Astrocyte (in vitro differentiated cells and primary cell): ENCODE results near the gene TP73. TPM values are rescaled to one million over a fixed set of nuclear protein-coding genes. Genes with fewer than 3 reads are reported as not detected.

ENCODE experiments used
- DNase-seq: peaks from one replicate; pipeline ENCODE4 v3.0.0-alpha.2; 2010; ENCODE audit warnings: low read depth
- FAIRE-seq: peaks from 2 replicates; lab custom pipeline; 2011; peaks lifted over from hg19 to GRCh38; lab: Jason Lieb, UNC
- H2AFZ ChIP-seq: 2 replicates; pipeline ENCODE4 v1.6.0; 2012; ENCODE audit warnings: low read depth, low read length, inconsistent platforms
- H3K27ac ChIP-seq: 2 replicates; pipeline ENCODE4 v1.5.1; 2011; ENCODE audit warnings: low read depth, low read length, inconsistent platforms
- H3K27me3 ChIP-seq: 2 replicates; pipeline ENCODE4 v1.6.0; 2011; ENCODE audit warnings: low read length, inconsistent platforms; ENCODE audit not compliant: insufficient read depth
- H3K36me3 ChIP-seq: 2 replicates; pipeline ENCODE4 v1.5.1; 2011; ENCODE audit warnings: low read length, inconsistent platforms; ENCODE audit not compliant: insufficient read depth
- H3K4me1 ChIP-seq: 2 replicates; pipeline ENCODE4 v1.5.1; 2011; ENCODE audit warnings: low read length, inconsistent platforms; ENCODE audit not compliant: insufficient read depth
- H3K4me2 ChIP-seq: 2 replicates; pipeline ENCODE4 v1.6.0; 2012; ENCODE audit warnings: low read length, inconsistent platforms
- H3K4me3 ChIP-seq: 2 replicates; pipeline ENCODE4 v1.5.1; 2011; ENCODE audit warnings: low read depth, mild to moderate bottlenecking, low read length, inconsistent platforms; ENCODE audit not compliant: insufficient read depth
- H3K79me2 ChIP-seq: 2 replicates; pipeline ENCODE4 v1.6.0; 2012; ENCODE audit warnings: mild to moderate bottlenecking, low read length, inconsistent platforms; ENCODE audit not compliant: insufficient read depth
- H3K9ac ChIP-seq: 2 replicates; pipeline ENCODE4 v1.6.0; 2012; ENCODE audit warnings: mild to moderate bottlenecking, low read length, inconsistent platforms
- H3K9me3 ChIP-seq: 2 replicates; pipeline ENCODE4 v1.5.1; 2012; ENCODE audit warnings: low read depth, mild to moderate bottlenecking, low read length, inconsistent platforms; ENCODE audit not compliant: insufficient read depth
- H4K20me1 ChIP-seq: 2 replicates; pipeline ENCODE4 v1.6.0; 2012; ENCODE audit warnings: low read length, inconsistent platforms; ENCODE audit not compliant: insufficient read depth
- H3K27ac Mint-ChIP-seq: one replicate; pipeline ENCODE4 v1.8.0; 2021; ENCODE audit warnings: mild to moderate bottlenecking, mixed read lengths; ENCODE audit not compliant: unreplicated experiment
- H3K27me3 Mint-ChIP-seq: one replicate; pipeline ENCODE4 v1.8.0; 2021; ENCODE audit warnings: low read depth, mixed read lengths; ENCODE audit not compliant: unreplicated experiment
- H3K36me3 Mint-ChIP-seq: one replicate; pipeline ENCODE4 v1.8.0; 2021; ENCODE audit warnings: low read depth, mixed read lengths; ENCODE audit not compliant: unreplicated experiment
- H3K4me1 Mint-ChIP-seq: one replicate; pipeline ENCODE4 v1.8.0; 2021; ENCODE audit warnings: low read depth, mixed read lengths; ENCODE audit not compliant: unreplicated experiment
- H3K4me3 Mint-ChIP-seq: one replicate; pipeline ENCODE4 v1.8.0; 2021; ENCODE audit warnings: mild to moderate bottlenecking, moderate library complexity, mixed read lengths; ENCODE audit not compliant: unreplicated experiment
- H3K9me3 Mint-ChIP-seq: one replicate; pipeline ENCODE4 v1.8.0; 2021; ENCODE audit warnings: mild to moderate bottlenecking, mixed read lengths; ENCODE audit not compliant: unreplicated experiment
- CTCF ChIP-seq: IDR thresholded peaks from 2 replicates; pipeline ENCODE4 v1.5.1; 2011; ENCODE audit warnings: low read depth, mild to moderate bottlenecking, inconsistent platforms, low read length, moderate library complexity; ENCODE audit not compliant: insufficient read depth
- EZH2 ChIP-seq: IDR thresholded peaks from 2 replicates; pipeline ENCODE4 v1.6.1; 2012; ENCODE audit warnings: mild to moderate bottlenecking, low read length, inconsistent platforms; ENCODE audit not compliant: insufficient read depth
- total RNA-seq: library from RNA; stranded (reverse); gene quantifications from 2 replicates; pipeline ENCODE4 v1.2.1, GENCODE V29; 2021

Gene TP73
- total RNA-seq, 1 donor from 2014 or later, result 0.18 TPM

- no peak overlapping the region for H3K4me3 Mint-ChIP-seq
- H2AFZ ChIP-seq, result no peak overlapping the region
- no peaks in the 10 kb centered on the region for H3K9me3 ChIP-seq
Observed at GRCh38 chr1:3733094-3733882, 81.0 kb downstream of the TP73 start.

GRCh38 chr1:3733883-3734589 lies 81.7 kb downstream of the TP73 start:
- peaks cover 4% of the 10 kb centered on the region for H3K36me3 Mint-ChIP-seq
- H3K27ac Mint-ChIP-seq, result no peak overlapping the region
- Histone ChIP-seq H3K27ac (no peak overlapping the region), H3K79me2 (no peaks in the 10 kb centered on the region), H2AFZ (no peak overlapping the region), H3K36me3 (peaks cover 3% of the 10 kb centered on the region), H3K4me2 (no peak overlapping the region), H3K9ac (no peak overlapping the region), H3K27me3 (peaks cover 6% of the 10 kb centered on the region), H3K4me3 (no peak overlapping the region), H4K20me1 (peaks cover 3% of the 10 kb centered on the region), H3K4me1 (no peaks in the 10 kb centered on the region), H3K9me3 (no peaks in the 10 kb centered on the region)
- DNase-seq (no peak), FAIRE-seq (no peak)
- no peak overlapping the region for H3K4me3 Mint-ChIP-seq
- no peaks in the 10 kb centered on the region for H3K9me3 Mint-ChIP-seq
- H3K27me3 Mint-ChIP-seq, result peaks cover 4% of the 10 kb centered on the region
- no peaks in the 10 kb centered on the region for H3K4me1 Mint-ChIP-seq
- no peak for TF ChIP-seq CTCF
- TF ChIP-seq EZH2, result no peak

More at GRCh38 chr1:3733094-3733882, 81.0 kb downstream of the TP73 start:
- H3K4me3 ChIP-seq, result no peak overlapping the region
- DNase-seq, result no peak
- no peaks in the 10 kb centered on the region for H3K36me3 ChIP-seq
- no peak overlapping the region for H3K9ac ChIP-seq
- H3K79me2 ChIP-seq, result no peaks in the 10 kb centered on the region
- H3K4me1 ChIP-seq, result no peaks in the 10 kb centered on the region
- H3K27me3 ChIP-seq, result peaks cover 6% of the 10 kb centered on the region
- FAIRE-seq, result no peak
- H3K4me1 Mint-ChIP-seq, result no peaks in the 10 kb centered on the region
- H3K27ac ChIP-seq, result no peak overlapping the region
- no peaks in the 10 kb centered on the region for H3K9me3 Mint-ChIP-seq
- peaks cover 4% of the 10 kb centered on the region for H3K36me3 Mint-ChIP-seq
- no peak overlapping the region for H3K4me2 ChIP-seq
- peak; percentile 25 for TF ChIP-seq EZH2
- no peak for TF ChIP-seq CTCF
- peaks cover 10% of the 10 kb centered on the region for H3K27me3 Mint-ChIP-seq
- H4K20me1 ChIP-seq, result no peaks in the 10 kb centered on the region
- no peak overlapping the region for H3K27ac Mint-ChIP-seq
